ENCODE data around the gene ZNF292. TPM values are rescaled to one million over a fixed set of nuclear protein-coding genes. Genes with fewer than 3 reads are reported as not detected.
A peak's percentile ranks its signal among the peaks of the same experiment; 100 is the strongest.

ZNF292 gene
- total RNA-seq, 1 experiment from 2014 or later, result 34.1 TPM

GRCh38 chr6:87289571-87289970, 134.2 kb downstream of the ZNF292 start:
- no peak for TF ChIP-seq EZH2 (IDR thresholded peaks at IDR 0.05; ENCODE audit: low read depth)
- TF ChIP-seq, protein P1, sequence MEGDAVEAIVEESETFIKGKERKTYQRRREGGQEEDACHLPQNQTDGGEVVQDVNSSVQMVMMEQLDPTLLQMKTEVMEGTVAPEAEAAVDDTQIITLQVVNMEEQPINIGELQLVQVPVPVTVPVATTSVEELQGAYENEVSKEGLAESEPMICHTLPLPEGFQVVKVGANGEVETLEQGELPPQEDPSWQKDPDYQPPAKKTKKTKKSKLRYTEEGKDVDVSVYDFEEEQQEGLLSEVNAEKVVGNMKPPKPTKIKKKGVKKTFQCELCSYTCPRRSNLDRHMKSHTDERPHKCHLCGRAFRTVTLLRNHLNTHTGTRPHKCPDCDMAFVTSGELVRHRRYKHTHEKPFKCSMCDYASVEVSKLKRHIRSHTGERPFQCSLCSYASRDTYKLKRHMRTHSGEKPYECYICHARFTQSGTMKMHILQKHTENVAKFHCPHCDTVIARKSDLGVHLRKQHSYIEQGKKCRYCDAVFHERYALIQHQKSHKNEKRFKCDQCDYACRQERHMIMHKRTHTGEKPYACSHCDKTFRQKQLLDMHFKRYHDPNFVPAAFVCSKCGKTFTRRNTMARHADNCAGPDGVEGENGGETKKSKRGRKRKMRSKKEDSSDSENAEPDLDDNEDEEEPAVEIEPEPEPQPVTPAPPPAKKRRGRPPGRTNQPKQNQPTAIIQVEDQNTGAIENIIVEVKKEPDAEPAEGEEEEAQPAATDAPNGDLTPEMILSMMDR (conservative IDR thresholded peaks at IDR 0.05), result no peak
- Histone ChIP-seq H3F3A (ENCODE audit: insufficient read depth, low read depth) (no peaks in the 10 kb centered on the region), H3K9me3 (ENCODE audit: insufficient read depth, low read depth) (no peaks in the 10 kb centered on the region), H3K27ac (no peak overlapping the region), H2AFZ (no peak overlapping the region), H4K20me1 (ENCODE audit: insufficient read depth) (no peaks in the 10 kb centered on the region), H3K4me2 (no peak overlapping the region), H3K27me3 (ENCODE audit: insufficient read depth, low read depth) (no peaks in the 10 kb centered on the region), H3K9me2 (ENCODE audit: insufficient read depth) (no peaks in the 10 kb centered on the region), H3K36me3 (ENCODE audit: low read depth) (no peaks in the 10 kb centered on the region), H3K4me3 (no peak overlapping the region), H3K4me1 (replicated peaks; ENCODE audit: insufficient read depth) (no peaks in the 10 kb centered on the region), H3K79me2 (ENCODE audit: low read depth) (no peaks in the 10 kb centered on the region)
- DNase-seq, result no peak
- CTCF ChIA-PET, result no interaction called here
- BruUV-seq (replicated peaks), result no TSS peak
- POLR2A ChIA-PET (ENCODE audit: unreplicated experiment), result no interaction called here
- intact Hi-C loops (cut with micrococcal nuclease; ENCODE audit: unreplicated experiment), result no loop called here

DNA sequence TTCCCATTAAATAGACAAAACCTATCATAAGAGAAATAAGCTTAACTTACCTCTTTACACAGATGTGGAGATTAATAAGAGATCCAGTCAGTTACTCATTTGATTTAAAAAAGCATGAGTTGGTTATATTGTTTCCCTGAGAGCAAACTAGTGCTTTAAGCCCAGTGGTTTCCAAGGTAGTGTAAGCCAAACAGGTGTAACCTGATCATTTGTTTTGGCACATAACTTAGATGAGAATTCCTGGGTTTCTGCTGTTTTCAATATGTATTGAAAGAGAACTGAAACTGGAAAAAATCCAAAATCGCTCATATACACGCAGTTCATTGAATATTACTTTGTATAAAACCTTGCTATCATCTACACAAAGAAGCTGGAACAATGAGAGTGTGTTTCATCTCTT, 136.5 kb downstream of the ZNF292 start:
- Histone ChIP-seq H3K4me1 (replicated peaks; ENCODE audit: insufficient read depth) (no peaks in the 10 kb centered on the region), H3K4me3 (no peak overlapping the region), H4K20me1 (ENCODE audit: insufficient read depth) (no peaks in the 10 kb centered on the region), H3K4me2 (no peak overlapping the region), H2AFZ (no peak overlapping the region), H3K27me3 (ENCODE audit: insufficient read depth, low read depth) (no peaks in the 10 kb centered on the region), H3K79me2 (ENCODE audit: low read depth) (no peaks in the 10 kb centered on the region), H3K9me2 (ENCODE audit: insufficient read depth) (no peaks in the 10 kb centered on the region; the same call in 1 of the 2 replicates), H3K27ac (no peak overlapping the region), H3K36me3 (ENCODE audit: low read depth) (no peaks in the 10 kb centered on the region), H3F3A (ENCODE audit: insufficient read depth, low read depth) (no peaks in the 10 kb centered on the region), H3K9me3 (ENCODE audit: insufficient read depth, low read depth) (no peaks in the 10 kb centered on the region)
- no peak for TF ChIP-seq EZH2 (IDR thresholded peaks at IDR 0.05; ENCODE audit: low read depth)
- TF ChIP-seq, protein P1 (conservative IDR thresholded peaks at IDR 0.05), result no peak
- intact Hi-C loops (cut with micrococcal nuclease; ENCODE audit: unreplicated experiment), result no loop called here
- CTCF ChIA-PET, result no interaction called here
- BruUV-seq (replicated peaks), result no TSS peak
- no peak for DNase-seq
- POLR2A ChIA-PET (ENCODE audit: unreplicated experiment), result no interaction called here

DNA sequence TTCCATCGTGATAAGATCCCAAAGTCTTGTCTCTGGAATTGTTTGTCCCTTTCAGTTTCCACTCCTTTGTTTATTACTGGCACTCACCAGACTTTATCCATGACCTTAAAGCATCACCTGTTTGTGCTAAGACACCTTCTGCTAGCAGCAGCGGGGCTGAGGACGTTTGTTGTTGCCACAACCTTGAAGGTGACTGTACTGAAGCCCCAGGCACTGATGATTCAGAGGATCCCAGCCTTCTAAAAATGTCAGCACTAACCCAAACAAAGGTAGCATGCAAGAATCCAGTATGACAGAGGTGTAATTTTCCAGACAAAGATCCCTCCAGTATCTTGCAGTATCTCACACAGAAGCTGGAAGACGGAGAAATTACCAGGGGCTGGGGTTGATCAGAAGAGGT, 138.2 kb downstream of the ZNF292 start:
- Histone ChIP-seq H3F3A (ENCODE audit: insufficient read depth, low read depth) (no peaks in the 10 kb centered on the region), H3K27me3 (ENCODE audit: insufficient read depth, low read depth) (no peaks in the 10 kb centered on the region), H3K27ac (no peak overlapping the region), H3K36me3 (ENCODE audit: low read depth) (no peaks in the 10 kb centered on the region), H4K20me1 (ENCODE audit: insufficient read depth) (no peaks in the 10 kb centered on the region), H3K9me2 (ENCODE audit: insufficient read depth) (no peaks in the 10 kb centered on the region; the same call in 1 of the 2 replicates), H3K9me3 (ENCODE audit: insufficient read depth, low read depth) (no peaks in the 10 kb centered on the region), H3K4me2 (no peak overlapping the region), H3K4me1 (replicated peaks; ENCODE audit: insufficient read depth) (no peaks in the 10 kb centered on the region), H3K4me3 (no peak overlapping the region), H2AFZ (no peak overlapping the region), H3K79me2 (ENCODE audit: low read depth) (no peaks in the 10 kb centered on the region)
- TF ChIP-seq, protein P1 (conservative IDR thresholded peaks at IDR 0.05), result no peak
- TF ChIP-seq EZH2 (IDR thresholded peaks at IDR 0.05; ENCODE audit: low read depth), result no peak
- intact Hi-C loops (cut with micrococcal nuclease; ENCODE audit: unreplicated experiment), result no loop called here
- POLR2A ChIA-PET (ENCODE audit: unreplicated experiment), result no interaction called here
- CTCF ChIA-PET, result interaction anchor here (0.6 kb wide), 1 partner anchor 1670 kb away, joined by 3 read pairs; the partner anchor contains the start of gene RNGTT
- peak; percentile 12 to 71 for DNase-seq
- no TSS peak for BruUV-seq (replicated peaks)

Data from PC-9 (cell line).